ENCODE data around the gene ACSBG1. TPM values are rescaled to one million over a fixed set of nuclear protein-coding genes. Genes with fewer than 3 reads are reported as not detected.
"Not testable (repeated sequence)": the region's sequence is repeated elsewhere in the genome, so short reads cannot be mapped to it uniquely, and the experiment has no call there.

The ACSBG1 gene
- total RNA-seq, 2 donors from 2014 or later = 0.58 to 0.59 TPM

DNA sequence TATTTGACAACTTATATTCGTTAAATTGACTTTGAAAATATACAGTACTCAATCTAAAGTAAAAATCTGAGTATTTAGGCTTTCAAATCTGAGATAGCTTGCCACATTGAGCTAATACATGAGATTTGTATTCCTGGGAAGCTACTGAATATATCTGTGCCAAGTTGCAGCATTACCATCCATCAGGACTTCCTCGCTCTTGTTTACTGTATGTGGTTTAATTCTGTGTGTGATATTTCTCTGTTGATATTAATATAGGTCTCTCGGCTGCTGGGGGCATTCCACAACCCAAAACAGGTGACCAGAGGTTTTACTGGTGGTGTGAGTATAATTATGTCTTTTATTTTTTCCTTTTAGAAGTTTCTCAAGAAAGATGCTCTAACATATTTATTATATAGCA is 79.4 kb downstream of the ACSBG1 start:
- H3K27ac ChIP-seq = no peak overlapping the region

DNA sequence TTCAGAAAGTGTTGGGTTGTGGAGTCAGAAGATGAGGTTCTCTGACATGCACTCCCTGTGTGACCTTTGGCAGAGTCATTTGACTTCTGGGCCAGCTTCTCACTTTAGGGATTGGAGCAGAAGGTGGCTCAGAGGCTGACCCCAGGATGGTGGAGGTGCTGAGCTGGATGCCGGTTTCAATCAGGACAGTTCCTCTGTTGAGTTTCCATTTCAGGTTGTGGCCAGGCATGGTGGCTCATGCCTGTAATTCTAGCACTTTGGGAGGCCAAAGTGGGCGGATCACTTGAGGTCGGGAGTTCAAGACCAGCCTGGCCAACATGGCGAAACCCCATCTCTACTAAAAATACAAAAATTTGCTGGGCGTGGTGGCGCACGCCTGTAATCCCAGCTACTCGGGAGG is 83.3 kb downstream of the ACSBG1 start:
- peak overlapping the region in 1 of 2 donors; percentile 63 for H3K9ac ChIP-seq (ENCODE audit: low read depth in 2 of 2, low read length in 2 of 2)
- H3K36me3 ChIP-seq; H3K4me1 ChIP-seq; H3K27ac ChIP-seq; DNase-seq; H3K9me3 ChIP-seq; H3K27me3 ChIP-seq; H3K4me3 ChIP-seq; intact Hi-C loops (cut with DNase I): not testable (repeated sequence)

More for the DNA sequence above, 79.4 kb downstream of the ACSBG1 start:
- Histone ChIP-seq H3K4me3 (no peak overlapping the region), H3K4me1 (peaks cover 2% of the 10 kb centered on the region), H3K36me3 (no peaks in the 10 kb centered on the region), H3K9me3 (no peaks in the 10 kb centered on the region), H3K9ac (ENCODE audit: low read depth in 2 of 2, low read length in 2 of 2) (no peak overlapping the region), H3K27me3 (no peaks in the 10 kb centered on the region)
- TF ChIP-seq, protein P1, sequence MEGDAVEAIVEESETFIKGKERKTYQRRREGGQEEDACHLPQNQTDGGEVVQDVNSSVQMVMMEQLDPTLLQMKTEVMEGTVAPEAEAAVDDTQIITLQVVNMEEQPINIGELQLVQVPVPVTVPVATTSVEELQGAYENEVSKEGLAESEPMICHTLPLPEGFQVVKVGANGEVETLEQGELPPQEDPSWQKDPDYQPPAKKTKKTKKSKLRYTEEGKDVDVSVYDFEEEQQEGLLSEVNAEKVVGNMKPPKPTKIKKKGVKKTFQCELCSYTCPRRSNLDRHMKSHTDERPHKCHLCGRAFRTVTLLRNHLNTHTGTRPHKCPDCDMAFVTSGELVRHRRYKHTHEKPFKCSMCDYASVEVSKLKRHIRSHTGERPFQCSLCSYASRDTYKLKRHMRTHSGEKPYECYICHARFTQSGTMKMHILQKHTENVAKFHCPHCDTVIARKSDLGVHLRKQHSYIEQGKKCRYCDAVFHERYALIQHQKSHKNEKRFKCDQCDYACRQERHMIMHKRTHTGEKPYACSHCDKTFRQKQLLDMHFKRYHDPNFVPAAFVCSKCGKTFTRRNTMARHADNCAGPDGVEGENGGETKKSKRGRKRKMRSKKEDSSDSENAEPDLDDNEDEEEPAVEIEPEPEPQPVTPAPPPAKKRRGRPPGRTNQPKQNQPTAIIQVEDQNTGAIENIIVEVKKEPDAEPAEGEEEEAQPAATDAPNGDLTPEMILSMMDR (IDR thresholded peaks at IDR 0.05) = no peak
- intact Hi-C loops (cut with DNase I) = no loop called here
- DNase-seq = no peak

DNA sequence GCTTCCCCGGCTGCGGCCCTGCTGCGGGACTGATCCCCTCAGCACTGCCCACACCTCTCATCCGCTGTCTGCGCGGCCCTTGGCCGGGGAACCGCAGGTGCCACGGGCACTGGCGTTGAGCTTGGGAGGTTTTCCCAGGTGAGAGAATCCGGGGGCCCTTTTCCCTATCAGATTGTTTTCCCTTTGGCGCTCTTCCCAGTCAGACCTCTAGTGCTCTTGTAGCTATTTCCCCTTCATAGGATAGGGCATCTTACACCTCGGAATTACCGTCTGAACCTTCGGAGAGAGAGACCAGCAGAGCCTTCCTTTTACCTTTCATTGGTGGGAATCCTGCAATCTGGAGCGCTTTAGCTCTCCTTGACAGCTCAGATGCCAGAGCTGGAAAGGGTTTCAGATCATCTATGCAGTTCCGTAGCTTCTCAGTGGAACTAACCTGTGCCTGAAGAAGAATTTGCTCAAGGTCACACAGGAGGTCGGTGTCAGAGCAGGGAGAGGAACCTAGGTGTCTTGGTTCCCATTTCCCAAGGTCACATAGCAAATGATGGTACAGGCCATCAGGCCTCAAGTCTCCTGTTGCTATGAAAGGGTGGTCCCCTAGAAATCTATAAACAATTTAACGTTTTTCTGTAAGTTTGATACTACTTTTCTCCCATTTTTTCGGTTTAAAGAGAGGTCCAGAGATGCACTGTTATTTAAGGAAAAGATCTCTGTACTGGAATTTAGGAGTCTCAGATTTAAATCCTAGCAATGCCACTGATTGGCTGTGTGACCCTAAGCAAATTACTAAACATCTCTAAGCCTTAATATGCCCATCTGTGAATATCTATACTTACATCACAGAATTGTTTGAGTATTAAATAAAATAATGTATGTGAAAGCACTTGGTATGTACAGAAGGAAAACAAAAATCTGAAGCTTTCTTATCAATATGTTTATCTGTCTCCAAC is 84.3 kb downstream of the ACSBG1 start:
- H3K9ac ChIP-seq (ENCODE audit: low read depth in 2 of 2, low read length in 2 of 2) = peak overlapping the region; percentile 92 to 98
- DNase-seq = peak; percentile 55
- TF ChIP-seq, protein P1 (IDR thresholded peaks at IDR 0.05) = no peak
- H3K27me3 ChIP-seq = no peaks in the 10 kb centered on the region
- no peaks in the 10 kb centered on the region for H3K36me3 ChIP-seq
- peak overlapping the region; percentile 94 for H3K4me3 ChIP-seq
- peaks cover 6% of the 10 kb centered on the region for H3K4me1 ChIP-seq
- no peaks in the 10 kb centered on the region for H3K9me3 ChIP-seq
- intact Hi-C loops (cut with DNase I) = no loop called here
- peak overlapping the region; percentile 83 for H3K27ac ChIP-seq

DNA sequence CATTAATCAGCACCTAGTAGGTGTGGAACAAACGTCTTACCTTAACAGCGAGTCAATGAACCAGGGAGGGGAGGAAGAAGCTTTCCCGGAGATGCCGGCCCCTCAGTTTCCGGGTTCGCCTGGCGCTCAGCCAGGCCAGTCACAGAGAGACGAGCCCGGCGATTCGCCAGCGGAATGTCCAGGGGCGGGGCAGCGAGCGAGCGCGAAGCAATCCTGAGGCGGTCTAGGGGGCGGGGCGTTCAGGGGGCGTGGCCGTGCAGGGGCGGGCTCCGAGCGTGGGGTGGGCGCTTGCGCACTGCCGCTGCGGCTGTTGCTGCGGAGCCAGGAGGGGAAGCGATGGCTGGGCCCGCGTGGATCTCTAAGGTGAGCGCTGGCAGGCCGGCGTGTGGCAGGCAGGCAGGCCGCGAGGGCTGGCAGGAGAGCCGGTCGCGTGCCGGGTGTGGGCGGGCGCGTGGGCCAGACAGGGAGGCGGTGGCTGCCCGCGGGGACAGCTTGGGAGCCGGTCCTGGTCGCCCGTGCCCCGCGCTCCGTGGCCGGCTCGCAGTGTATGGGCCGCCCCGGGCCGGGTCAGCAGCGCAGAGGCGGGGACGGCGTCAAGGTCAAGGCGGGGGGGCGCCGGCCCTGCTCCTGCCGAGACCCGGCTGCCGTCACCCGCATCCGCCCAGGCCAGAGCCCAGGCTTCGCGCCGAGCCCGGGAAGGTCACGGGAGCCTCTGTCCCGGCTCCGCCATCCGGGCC is 85.1 kb downstream of the ACSBG1 start, which contains the start of gene IDH3A:
Gene IDH3A, plus strand, starts transcription at position 295 of the 737 bp plus-strand sequence. Its CDS starts 42 bp downstream, at position 337.
- H3K9ac ChIP-seq (ENCODE audit: low read depth in 2 of 2, low read length in 2 of 2) = peak within 1 kb of the TSS; percentile 92 to 98
- no peaks in the 10 kb centered on the region for H3K9me3 ChIP-seq
- peak within 1 kb of the TSS; percentile 94 for H3K4me3 ChIP-seq
- TF ChIP-seq, protein P1 (IDR thresholded peaks at IDR 0.05) = no peak
- DNase-seq = peak; percentile 100
- peak within 1 kb of the TSS; percentile 83 for H3K27ac ChIP-seq
- peaks cover 6% of the 10 kb centered on the region for H3K4me1 ChIP-seq
- intact Hi-C loops (cut with DNase I) = no loop called here
- H3K36me3 ChIP-seq = no peaks in the 10 kb centered on the region
- H3K27me3 ChIP-seq = no peaks in the 10 kb centered on the region

DNA sequence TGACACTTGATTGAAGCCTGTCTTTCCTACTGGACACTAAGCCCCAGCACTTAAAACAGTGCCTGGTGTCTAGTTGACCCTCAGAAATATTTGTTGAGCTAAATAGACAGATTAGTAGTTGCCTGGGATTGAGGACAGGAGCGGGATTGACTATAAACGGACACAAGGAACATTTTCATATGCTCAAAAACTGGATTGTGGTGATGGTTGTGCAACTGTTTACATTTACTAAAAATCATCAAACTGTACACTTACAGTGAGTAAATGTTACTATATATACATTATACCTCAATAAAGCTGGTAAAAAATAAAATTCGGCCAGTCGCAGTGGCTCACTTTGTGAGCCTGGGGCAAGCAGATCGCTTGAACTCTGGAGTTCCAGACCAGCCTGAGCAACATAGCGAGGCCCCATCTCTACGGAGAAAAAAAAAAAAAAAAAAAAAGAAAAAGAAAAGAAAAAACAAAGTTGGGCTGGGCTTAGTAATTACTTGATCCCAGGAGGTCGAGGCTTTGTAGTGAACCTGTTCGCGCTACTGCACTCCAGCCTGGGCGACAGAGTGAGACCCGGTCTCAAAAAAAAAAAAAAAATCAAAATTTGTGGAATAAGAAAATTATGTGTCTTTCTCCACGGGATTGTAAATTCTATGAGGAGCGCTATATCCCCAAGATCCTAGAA is 85.8 kb downstream of the ACSBG1 start:
- Histone ChIP-seq H3K36me3 (no peaks in the 10 kb centered on the region), H3K4me3 (peak overlapping the region; percentile 94), H3K27me3 (no peaks in the 10 kb centered on the region), H3K9ac (ENCODE audit: low read depth in 2 of 2, low read length in 2 of 2) (peak overlapping the region in 1 of 2 donors; percentile 68), H3K4me1 (peaks cover 6% of the 10 kb centered on the region), H3K9me3 (no peaks in the 10 kb centered on the region), H3K27ac (peak overlapping the region; percentile 34)
- TF ChIP-seq, protein P1 (IDR thresholded peaks at IDR 0.05) = no peak
- intact Hi-C loops (cut with DNase I) = no loop called here
- no peak for DNase-seq

Data from colonic mucosa (tissue), 4 donors.